GM21526 (cell line): ENCODE measurements around the gene THOC6.
"Not testable (repeated sequence)": the region's sequence is repeated elsewhere in the genome, so short reads cannot be mapped to it uniquely, and the experiment has no call there.

Source experiments
- ATAC-seq: cut with Tn5 transposase; IDR thresholded peaks from one replicate; pipeline ENCODE4 v1.9.1; 2021; ENCODE audit warnings: moderate library complexity; ENCODE audit not compliant: unreplicated experiment, low FRiP score

The THOC6 gene

DNA sequence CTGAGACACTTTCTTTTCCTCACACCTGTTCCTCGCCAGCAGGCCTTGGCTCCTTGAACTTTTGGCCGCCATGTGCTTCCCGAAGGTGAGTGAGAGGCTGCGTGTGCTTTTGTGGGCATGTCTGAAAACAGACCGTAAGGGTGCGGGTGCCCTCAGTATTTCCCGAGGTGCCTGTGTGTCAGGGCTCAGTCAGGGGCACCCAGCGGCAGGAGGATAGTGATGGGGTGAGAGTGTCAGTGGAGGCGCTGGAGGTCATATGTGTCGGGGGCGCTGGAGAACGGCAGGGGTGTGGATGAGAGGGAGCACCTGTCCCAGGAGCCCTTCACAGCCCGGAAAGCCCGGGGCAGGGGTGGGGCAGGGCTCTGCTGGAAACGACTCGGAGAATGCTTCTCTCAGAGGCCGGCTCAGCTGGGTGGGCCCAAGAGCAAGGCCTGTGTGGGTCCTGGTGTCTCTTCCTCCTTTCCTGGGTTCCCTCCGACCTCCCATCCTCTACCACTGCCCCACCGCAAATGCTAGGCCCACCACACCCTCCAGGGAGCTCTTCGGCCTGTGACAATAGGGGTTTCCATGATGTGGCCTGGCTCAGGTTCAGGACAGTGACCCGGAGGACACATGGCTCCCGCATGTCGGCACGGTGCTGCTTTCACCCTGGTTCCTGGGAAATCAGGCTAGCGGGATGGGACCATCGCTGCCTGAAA lies 42.1 kb downstream of the THOC6 start:
- no peak for ATAC-seq

GRCh38 chr16:3066440-3066748 lies 42.6 kb downstream of the THOC6 start:
- no peak for ATAC-seq

DNA sequence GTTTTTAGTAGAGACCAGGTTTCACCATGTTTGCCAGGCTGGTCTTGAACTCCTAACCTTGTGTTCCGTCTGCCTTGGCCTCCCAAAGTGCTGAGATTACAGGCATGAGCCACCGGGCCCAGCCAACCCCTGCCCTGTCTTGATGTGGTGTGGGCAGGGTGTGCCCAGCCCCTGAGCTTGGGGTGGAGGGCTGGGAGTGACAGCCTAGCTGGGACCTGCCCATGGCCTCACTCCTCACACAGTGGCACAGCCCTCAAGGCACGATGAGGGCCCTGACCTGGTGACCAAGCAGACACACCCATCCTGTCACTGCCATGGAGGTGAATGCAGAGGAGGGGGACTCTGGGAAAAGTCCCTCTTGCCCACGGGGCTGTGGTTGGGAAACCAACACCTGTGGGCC lies 44.7 kb downstream of the THOC6 start:
- ATAC-seq: no peak

DNA sequence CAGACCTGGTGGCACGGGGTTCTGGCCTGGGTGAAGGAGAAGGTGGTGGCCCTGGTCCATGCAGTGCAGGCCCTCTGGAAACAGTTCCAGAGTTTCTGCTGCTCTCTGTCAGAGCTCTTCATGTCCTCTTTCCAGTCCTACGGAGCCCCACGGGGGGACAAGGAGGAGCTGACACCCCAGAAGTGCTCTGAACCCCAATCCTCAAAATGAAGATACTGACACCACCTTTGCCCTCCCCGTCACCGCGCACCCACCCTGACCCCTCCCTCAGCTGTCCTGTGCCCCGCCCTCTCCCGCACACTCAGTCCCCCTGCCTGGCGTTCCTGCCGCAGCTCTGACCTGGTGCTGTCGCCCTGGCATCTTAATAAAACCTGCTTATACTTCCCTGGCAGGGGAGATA lies 45.3 kb downstream of the THOC6 start:
- ATAC-seq: not testable (repeated sequence)

- ATAC-seq: no peak
These were observed 46.8 kb downstream of the THOC6 start for GRCh38 chr16:3070608-3071111.

DNA sequence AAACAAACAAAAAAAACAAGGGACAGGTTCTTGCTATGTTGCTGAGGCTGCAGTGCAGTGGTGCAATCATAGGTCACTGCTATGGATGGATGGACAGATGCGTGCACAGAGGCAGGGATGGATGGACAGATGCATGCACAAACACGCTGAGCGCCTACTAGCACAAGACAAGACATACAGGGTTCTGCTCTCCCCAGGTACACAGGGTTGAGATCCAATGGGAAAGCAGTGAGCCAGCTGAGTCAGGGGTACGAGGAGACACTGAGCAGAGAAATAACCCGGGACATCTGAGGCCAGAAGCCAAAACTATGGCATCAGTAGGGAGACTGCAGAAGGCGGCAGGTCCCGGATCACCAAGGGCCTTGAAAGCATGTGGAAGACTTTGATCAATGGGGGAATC lies 47.8 kb downstream of the THOC6 start:
- ATAC-seq: no peak

GRCh38 chr16:3072148-3072547 lies 48.3 kb downstream of the THOC6 start:
- not testable (repeated sequence) for ATAC-seq

GRCh38 chr16:3072576-3073263 lies 48.9 kb downstream of the THOC6 start:
- ATAC-seq: not testable (repeated sequence)

DNA sequence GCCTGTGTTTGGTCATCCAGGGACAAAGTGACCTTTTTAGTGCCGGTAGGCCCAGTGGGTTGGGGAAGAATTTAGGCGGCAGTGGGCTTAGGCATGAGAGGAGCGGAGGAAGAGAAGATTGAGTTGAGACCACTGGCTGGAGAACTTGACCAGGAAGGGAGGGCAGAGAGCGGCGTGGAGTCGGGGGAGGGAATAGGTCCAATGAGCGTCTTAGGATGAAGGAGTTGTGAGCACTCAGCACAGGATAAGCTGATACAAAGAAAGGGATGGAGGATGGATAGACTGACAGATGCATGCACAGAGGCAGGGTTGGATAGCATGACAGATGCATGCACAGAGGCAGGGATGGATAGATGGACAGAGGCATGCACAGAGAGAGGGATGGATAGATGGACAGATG lies 49.6 kb downstream of the THOC6 start:
- no peak for ATAC-seq

- ATAC-seq: peak; percentile 68
These were observed 51.2 kb downstream of the THOC6 start for GRCh38 chr16:3074860-3075522.

DNA sequence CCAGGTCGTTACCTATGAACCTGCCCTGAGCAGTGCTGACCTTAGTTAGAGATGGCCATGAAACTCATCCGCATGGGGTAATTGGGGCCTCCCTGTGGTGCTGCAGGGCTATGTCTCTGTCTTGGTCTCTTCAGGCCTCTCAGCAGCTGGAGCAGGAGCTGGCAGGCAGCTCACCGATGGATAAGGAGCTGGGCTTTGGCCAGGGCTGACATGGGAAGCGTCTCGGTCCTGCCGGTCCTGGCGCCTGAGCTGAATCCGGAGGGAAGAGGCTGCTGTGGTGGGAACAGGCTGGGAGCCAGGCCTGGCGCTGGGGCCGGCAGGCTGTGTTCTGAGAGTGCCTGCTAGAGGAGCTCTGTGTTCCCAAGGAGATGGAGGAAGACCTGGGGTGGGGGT lies 51.7 kb downstream of the THOC6 start:
- no peak for ATAC-seq

DNA sequence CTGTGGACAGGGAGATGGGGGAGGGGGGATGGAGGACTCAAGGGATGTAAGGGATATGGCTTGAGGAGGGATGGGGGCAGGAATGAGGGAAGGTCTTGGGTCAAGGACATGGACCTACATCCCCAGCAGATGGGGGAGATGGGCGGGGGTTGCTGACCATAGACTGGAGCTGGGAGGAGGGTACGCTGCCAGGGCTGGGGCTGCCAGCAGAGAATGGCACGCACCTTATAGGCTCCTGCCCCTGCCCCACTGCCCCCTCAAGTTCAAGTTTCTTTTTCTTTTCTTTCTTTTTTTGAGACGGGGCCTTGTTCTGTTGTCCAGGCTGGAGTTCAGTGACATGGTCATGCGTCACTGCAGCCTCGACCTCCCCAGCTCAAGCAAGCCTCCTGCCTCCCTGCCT lies 52.1 kb downstream of the THOC6 start:
- not testable (repeated sequence) for ATAC-seq

- ATAC-seq: no peak
These were observed 52.7 kb downstream of the THOC6 start for GRCh38 chr16:3076577-3076976.
